Astrocyte (in vitro differentiated cells and primary cell): Measurements from ENCODE around the gene DCAF8L1.

Experiments
- CTCF ChIP-seq: IDR thresholded peaks from 2 replicates; pipeline ENCODE4 v1.5.1; 2011; ENCODE audit warnings: low read depth, mild to moderate bottlenecking, inconsistent platforms, low read length, moderate library complexity; ENCODE audit not compliant: insufficient read depth
- EZH2 ChIP-seq: IDR thresholded peaks from 2 replicates; pipeline ENCODE4 v1.6.1; 2012; ENCODE audit warnings: mild to moderate bottlenecking, low read length, inconsistent platforms; ENCODE audit not compliant: insufficient read depth

DNA sequence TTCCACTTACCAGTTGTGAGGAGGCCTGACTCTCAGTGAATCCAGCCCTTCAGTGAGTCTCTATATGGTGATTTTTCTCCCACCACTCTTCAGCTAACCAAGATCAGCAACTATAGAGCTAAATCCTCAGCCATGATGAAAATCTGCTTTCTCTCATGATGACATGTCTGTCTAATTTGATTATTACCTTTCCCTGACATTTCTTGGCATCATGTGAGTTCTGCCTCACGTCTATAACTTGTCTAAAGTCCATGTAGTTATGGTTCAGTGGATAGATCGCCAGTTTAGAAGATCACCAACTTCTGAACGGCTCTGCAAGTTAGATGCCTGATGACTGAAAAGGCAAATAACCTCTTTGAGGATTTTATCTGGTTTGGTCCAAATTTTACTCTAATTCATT is 14.9 kb upstream of the DCAF8L1 start:
- TF ChIP-seq EZH2 (no peak), CTCF (no peak)
